Measurements from ENCODE around the gene OPCML. TPM values are rescaled to one million over a fixed set of nuclear protein-coding genes. Genes with fewer than 3 reads are reported as not detected.

OPCML gene
- total RNA-seq, 2 donors from 2014 or later, result not detected

GRCh38 chr11:133228471-133229329 lies 303.6 kb downstream of the OPCML start:
- DNase-seq (ENCODE audit: low spot score) (no peak), ATAC-seq (ENCODE audit: insufficient number of reproducible peaks, low FRiP score, low read depth) (no peak)
- no peaks in the 10 kb centered on the region for H3K4me1 ChIP-seq (ENCODE audit: control insufficient read depth in 1 of 2, low read depth in 2 of 2)
- no peak overlapping the region for H3K4me3 ChIP-seq
- no peaks in the 10 kb centered on the region for H3K9me3 ChIP-seq
- no peaks in the 10 kb centered on the region for H3K27me3 ChIP-seq (replicated peaks; ENCODE audit: insufficient read depth)
- no peak overlapping the region for H3K27ac ChIP-seq
- TF ChIP-seq CTCF (IDR thresholded peaks at IDR 0.05), result no peak
- no peaks in the 10 kb centered on the region for H3K36me3 ChIP-seq

DNA sequence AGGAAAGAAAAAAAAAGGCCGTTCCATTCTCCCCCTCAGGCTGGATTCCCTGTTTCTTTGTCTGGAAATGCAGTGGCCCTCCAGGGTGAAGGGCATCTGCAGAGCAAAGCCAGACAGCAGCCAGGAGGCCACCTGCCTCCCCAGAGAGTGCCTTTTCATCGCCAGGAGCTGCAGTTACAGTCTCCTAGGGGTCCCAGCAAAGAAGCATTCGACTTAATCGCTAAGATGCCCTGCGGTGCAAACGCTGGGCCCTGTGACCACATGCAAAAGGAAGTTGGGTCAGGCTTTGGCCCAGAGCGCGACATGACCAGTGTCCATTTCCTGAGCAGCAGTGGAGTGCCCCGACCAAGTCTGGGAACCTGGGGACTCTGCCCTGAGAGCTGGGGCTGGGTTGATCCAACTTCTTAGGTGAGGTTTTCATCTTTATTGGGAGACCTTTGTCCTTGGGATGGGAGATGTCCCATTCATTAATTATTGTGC lies 304.6 kb downstream of the OPCML start:
- DNase-seq (ENCODE audit: low spot score) (no peak), ATAC-seq (ENCODE audit: insufficient number of reproducible peaks, low FRiP score, low read depth) (no peak)
- TF ChIP-seq CTCF (IDR thresholded peaks at IDR 0.05), result no peak
- Histone ChIP-seq H3K36me3 (no peaks in the 10 kb centered on the region), H3K27me3 (replicated peaks; ENCODE audit: insufficient read depth) (no peaks in the 10 kb centered on the region), H3K27ac (no peak overlapping the region), H3K9me3 (no peaks in the 10 kb centered on the region), H3K4me1 (ENCODE audit: control insufficient read depth in 1 of 2, low read depth in 2 of 2) (no peaks in the 10 kb centered on the region), H3K4me3 (no peak overlapping the region)

- Histone ChIP-seq H3K27ac (no peak overlapping the region), H3K4me1 (ENCODE audit: control insufficient read depth in 1 of 2, low read depth in 2 of 2) (no peaks in the 10 kb centered on the region), H3K9me3 (no peaks in the 10 kb centered on the region), H3K4me3 (no peak overlapping the region), H3K36me3 (no peaks in the 10 kb centered on the region), H3K27me3 (replicated peaks; ENCODE audit: insufficient read depth) (no peaks in the 10 kb centered on the region)
- DNase-seq (ENCODE audit: low spot score) (no peak), ATAC-seq (ENCODE audit: insufficient number of reproducible peaks, low FRiP score, low read depth) (no peak)
- TF ChIP-seq CTCF (IDR thresholded peaks at IDR 0.05), result no peak
Observed at GRCh38 chr11:133224271-133224670, 308.0 kb downstream of the OPCML start.

DNA sequence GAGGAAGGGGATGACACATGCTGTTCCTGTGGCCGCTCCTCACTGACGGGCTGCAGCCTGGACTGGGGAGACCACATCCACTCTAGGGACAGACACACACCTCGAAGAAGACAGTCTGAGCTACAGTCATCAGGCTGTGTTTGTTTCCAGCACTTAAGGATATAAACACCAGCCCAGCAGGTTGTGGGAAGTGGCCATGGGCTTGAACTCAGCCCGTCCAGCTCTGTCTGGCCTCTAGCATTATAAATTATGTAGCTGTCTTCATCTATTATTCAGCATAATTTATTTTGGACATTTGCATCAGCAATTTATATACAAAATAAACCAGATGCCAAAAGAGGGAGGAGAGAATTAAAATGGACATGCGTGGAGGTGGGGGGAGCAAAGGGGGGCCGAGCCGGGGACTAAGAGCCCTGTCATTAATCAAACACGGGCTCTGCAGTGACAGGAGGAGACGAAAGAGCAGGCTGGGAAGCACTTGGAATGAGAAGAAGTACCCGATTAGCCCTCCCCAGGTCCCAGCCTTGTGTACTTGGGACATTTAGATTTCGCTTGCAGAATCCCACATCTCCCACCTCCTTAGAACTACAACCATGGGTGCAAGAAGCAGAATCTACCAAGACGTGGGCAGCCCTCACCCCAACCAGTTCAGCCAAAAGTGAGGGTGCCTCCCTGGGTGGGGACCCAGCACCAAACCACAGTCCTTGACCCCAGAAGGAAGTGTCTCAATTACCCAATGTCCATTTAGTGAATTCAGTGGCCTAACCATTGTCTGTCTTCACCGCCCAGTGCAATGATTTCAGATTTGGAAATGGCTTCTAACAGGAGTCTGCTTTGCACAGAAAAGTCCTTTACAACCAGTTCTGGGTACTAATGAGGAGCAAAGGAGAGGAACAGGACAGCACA lies 309.6 kb downstream of the OPCML start:
- no peak for ATAC-seq (ENCODE audit: insufficient number of reproducible peaks, low FRiP score, low read depth)
- no peak for DNase-seq (ENCODE audit: low spot score)
- Histone ChIP-seq H3K9me3 (no peaks in the 10 kb centered on the region), H3K27me3 (replicated peaks; ENCODE audit: insufficient read depth) (no peaks in the 10 kb centered on the region), H3K36me3 (no peaks in the 10 kb centered on the region), H3K4me1 (ENCODE audit: control insufficient read depth in 1 of 2, low read depth in 2 of 2) (no peaks in the 10 kb centered on the region), H3K4me3 (no peak overlapping the region), H3K27ac (no peak overlapping the region)
- TF ChIP-seq CTCF (IDR thresholded peaks at IDR 0.05), result no peak

- H3K9me3 ChIP-seq, result no peaks in the 10 kb centered on the region
- no peak for TF ChIP-seq CTCF (IDR thresholded peaks at IDR 0.05)
Observed at GRCh38 chr11:133219543-133219942, 312.8 kb downstream of the OPCML start.

More at GRCh38 chr11:133219543-133219942, 312.8 kb downstream of the OPCML start:
- ATAC-seq (ENCODE audit: insufficient number of reproducible peaks, low FRiP score, low read depth) (no peak), DNase-seq (ENCODE audit: low spot score) (no peak)
- Histone ChIP-seq H3K36me3 (no peaks in the 10 kb centered on the region), H3K27ac (no peak overlapping the region), H3K27me3 (replicated peaks; ENCODE audit: insufficient read depth) (no peaks in the 10 kb centered on the region), H3K4me1 (ENCODE audit: control insufficient read depth in 1 of 2, low read depth in 2 of 2) (no peaks in the 10 kb centered on the region), H3K4me3 (no peak overlapping the region)

All from thoracic aorta (tissue), 2 donors.